ENCODE measurements around the gene AQP2.

GRCh38 chr12:49951411-49952240 is 1.1 kb downstream of the AQP2 start:
- TF ChIP-seq CTCF (conservative IDR thresholded peaks at IDR 0.05) (no peak), ZFX (IDR thresholded peaks at IDR 0.05) (no peak)

Data from C4-2B (cell line).